GM19238 (cell line): Measurements from ENCODE around the gene PRSS3.
"Not testable (repeated sequence)": the region's sequence is repeated elsewhere in the genome, so short reads cannot be mapped to it uniquely, and the experiment has no call there.

Source experiments
- DNase-seq: peaks from one replicate; pipeline ENCODE4 v3.0.0; 2011; ENCODE audit warnings: low spot score; ENCODE audit not compliant: insufficient read length

Gene PRSS3

DNA sequence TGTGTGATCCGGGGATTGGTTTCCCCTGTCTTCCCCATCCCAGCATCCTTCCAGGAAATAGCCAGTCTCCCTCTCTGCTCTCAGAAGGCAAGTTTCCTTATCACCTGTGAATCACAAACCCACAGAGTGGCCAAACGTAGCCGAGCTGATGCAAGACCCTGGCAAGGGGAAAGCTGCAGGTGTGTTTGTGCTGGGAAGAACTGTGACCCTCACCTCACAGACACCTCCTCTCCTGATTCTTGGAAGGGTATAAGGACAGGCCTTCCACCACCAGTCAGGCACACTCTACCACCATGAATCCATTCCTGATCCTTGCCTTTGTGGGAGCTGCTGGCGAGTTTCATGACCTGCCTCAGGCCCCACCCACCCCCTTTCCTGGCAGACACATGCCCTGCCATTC, at the start of gene PRSS3:
TSS of gene PRSS3 (plus strand) at position 281 of the 400 bp plus-strand sequence. CDS start at position 294, 13 bp downstream.
- DNase-seq = no peak

DNA sequence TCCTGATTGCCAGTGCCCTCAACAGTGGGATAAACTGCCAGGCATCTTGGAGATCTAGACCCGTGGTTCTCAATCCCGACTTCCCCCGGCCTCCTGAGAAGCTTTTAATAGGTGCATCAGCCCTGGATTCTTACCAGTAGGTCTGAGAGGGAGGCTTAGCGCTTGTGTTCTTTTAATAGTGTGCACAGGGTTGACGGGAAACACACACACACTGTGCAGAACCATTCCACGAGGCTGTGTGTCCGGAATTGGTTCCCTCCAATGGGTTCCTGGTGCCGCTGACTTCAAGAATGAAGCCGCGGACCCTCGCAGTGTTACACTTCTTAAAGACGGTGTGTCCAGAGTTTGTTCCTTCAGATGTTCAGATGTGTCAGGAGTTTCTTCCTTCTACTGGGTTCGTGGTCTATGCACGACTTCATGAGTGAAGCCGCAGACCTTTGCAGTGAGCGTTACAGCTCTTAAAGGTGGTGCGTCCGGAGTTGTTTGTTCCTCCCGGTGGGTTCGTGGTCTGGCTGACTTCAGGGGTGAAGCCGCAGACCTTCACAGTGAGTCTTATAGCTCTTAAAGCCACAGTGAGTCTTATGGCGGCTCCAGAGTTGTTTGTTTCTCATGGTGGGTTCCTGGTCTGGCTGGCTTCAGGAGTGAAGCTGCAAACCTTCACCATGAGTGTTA, 46.6 kb upstream of the PRSS3 start:
- no peak for DNase-seq

DNA sequence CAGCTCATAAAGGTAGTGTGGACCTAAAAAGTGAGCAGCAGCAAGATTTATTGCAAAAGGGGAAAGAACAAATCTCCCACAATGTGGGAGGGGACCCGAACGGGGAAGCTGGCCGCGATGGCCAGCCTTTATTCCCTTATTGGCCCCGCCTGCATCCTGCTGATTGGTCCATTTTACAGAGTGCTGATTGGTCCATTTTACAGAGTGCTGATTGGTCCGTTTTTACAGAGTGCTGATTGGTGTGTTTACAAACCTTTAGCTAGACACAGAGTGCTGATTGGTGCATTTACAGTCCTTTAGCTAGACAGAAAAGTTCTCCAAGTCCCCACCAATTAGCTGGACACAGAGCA, 46.1 kb upstream of the PRSS3 start:
- DNase-seq = not testable (repeated sequence)

- DNase-seq = no peak
Observed at GRCh38 chr9:33750307-33750838, 45.0 kb upstream of the PRSS3 start.

DNA sequence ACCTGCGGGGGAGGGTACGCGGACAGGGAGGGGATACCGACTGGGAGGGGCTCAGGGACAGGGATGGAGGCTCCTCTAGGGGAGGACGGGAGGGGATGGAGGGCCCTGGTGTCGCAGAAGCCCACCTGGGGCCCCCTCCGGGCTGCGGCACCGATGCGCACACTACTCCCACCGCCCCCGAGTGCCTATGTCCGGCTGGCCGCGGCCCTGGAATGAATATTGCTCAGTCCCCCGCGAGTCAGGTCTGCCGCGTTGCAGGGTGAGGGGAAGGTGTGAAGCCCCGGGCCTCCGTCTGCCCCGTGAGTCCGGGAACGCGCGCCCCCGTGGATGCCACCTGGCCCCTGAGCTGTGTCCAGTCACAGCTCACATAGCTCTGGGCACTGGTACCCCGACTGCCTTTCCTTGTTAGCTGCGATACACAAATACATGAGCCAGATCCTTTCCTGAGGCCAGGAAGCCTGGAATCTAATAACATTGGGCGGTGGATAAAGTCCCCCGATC, 44.5 kb upstream of the PRSS3 start:
- DNase-seq = no peak

GRCh38 chr9:33751536-33752129, 43.7 kb upstream of the PRSS3 start:
- DNase-seq = no peak

GRCh38 chr9:33752130-33752637, 43.2 kb upstream of the PRSS3 start:
- DNase-seq = no peak

- not testable (repeated sequence) for DNase-seq
Observed at GRCh38 chr9:33752789-33753188, 42.6 kb upstream of the PRSS3 start.

- not testable (repeated sequence) for DNase-seq
Observed at GRCh38 chr9:33759648-33760047, 35.7 kb upstream of the PRSS3 start.

- DNase-seq = no peak
Observed at GRCh38 chr9:33762343-33762742, 33.0 kb upstream of the PRSS3 start.

DNA sequence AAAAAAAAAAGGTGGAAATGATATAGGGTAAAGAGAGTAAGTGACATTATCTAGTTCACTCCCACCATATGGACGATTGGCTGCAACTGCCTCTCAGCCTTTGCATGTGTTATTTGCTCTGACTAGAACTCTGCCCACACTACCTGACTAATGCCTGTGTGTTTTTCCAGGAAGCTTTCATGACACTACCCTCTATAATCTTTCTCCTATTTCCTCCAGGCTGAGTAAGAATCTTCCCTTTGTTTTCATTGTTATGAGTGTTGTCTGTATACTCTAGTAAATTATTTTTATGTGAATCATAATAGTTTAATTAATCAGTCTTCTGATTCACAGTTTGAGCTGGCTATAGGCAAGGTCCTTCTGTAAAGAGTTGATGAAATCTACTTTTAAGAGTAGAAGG, 31.7 kb upstream of the PRSS3 start:
- not testable (repeated sequence) for DNase-seq

DNA sequence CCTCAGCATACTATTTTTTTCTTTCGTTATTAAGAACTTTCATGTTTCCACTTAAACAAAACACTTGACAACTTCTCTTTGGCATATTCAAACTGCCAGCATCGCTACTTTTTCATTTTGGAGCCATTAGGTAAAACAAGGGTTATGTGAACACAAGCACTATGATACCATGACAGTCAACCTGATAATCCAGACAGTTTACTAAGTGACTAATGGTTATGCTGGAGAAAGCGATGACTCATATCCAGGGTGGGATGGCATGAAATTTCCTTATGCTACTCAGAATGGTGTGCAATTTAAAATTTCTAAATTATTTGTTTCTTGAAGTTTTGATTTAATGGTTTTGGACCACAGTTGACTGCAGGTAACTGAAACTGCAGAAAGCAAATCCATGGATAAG, 29.9 kb upstream of the PRSS3 start:
- DNase-seq = no peak

DNA sequence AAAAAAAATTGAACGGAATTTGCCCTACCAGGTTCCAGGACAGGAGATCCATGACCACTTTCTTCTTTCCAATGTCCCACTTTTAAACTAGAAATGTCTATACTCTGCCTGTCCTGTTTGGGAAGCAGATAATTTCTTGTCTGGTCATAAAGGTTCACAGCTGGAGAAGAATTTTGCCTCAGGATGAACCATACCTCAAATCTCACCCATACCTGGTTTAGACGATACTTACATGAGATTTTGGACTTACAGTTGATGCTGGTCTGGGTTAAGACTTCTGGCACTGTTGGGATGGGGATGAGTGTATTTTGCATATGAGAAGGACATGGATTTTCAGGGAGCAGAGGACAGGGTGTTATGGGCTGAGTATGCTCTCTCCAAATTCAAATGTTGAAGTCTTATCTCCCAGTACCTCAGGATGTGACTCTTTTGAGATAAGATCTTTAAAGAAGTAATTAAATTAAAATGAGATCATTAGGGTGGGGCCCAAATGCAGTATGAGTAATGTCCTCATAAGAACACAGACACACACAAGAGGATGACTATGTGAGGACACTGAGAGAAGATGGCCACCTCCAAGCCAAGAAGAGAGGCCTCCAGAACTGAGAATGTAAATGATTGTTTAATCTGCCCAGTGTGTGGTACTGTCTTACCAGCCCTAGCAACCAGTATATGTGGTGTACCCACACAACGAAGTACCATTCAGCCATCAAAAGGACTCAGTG, 25.0 kb upstream of the PRSS3 start:
- DNase-seq = not testable (repeated sequence)

DNA sequence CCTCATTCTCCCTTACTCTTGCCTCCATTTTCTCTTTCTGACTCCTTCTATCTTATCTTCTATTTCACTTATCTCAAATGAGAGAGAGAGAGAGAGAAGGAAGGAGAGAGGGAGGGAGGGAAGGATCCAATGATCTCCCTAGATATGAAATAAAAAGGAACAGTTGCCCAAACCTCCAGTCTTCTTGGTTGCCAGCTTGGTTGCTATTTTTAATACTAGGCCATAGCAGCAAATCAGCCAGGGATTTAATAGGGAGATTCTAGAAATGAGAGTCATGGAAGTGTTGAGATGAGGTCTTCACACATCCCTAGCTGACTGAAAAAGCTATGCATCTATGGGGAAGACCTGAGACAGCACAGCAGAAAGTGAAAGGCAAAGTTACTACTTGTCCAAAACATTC, 22.2 kb upstream of the PRSS3 start:
- not testable (repeated sequence) for DNase-seq

DNA sequence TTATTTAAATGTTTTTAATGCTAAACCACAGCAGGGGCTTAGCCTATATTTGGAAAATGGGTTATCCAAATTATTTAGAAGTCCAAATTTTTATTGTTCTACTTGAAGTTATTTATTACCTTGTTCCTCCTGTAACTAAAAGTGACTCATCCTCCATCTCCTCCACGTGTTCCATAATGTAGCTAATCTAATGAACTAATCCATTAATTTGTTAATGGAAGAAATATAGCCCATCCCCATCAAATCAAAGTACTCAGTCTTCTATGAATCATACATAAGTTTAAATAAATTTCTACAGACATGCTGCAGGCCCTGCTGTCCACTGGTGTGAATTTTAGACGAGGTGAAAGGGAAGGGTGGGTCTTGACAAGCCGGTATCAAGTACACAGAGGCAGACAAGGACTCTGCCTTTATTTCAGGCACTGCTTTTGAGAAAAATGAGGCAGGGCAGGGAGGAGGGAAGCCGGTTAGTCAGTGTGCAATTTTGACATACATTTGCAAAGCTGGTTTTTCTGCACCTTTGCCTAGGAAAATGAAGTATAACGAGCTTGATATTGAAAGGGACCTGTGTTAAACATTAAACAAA, 21.2 kb upstream of the PRSS3 start:
- not testable (repeated sequence) for DNase-seq

DNA sequence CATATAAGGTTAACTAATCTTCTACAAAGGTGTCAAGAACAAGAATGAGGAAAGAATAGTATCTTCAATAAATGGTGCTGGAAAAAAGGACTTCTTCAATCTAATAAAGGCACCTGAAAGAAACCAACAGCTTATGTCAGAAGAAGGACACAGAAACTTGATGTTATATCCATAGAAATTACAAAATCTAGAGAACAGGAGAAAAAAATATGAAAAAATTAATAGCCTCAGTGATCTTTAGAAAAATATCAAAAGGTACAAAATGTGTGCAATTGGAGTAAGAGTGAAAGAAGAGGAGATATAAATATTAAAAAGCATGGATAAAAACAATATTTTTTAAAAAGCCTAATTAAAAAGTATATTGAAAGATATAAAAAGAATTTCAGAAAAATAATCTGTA, 18.8 kb upstream of the PRSS3 start:
- DNase-seq = no peak

DNA sequence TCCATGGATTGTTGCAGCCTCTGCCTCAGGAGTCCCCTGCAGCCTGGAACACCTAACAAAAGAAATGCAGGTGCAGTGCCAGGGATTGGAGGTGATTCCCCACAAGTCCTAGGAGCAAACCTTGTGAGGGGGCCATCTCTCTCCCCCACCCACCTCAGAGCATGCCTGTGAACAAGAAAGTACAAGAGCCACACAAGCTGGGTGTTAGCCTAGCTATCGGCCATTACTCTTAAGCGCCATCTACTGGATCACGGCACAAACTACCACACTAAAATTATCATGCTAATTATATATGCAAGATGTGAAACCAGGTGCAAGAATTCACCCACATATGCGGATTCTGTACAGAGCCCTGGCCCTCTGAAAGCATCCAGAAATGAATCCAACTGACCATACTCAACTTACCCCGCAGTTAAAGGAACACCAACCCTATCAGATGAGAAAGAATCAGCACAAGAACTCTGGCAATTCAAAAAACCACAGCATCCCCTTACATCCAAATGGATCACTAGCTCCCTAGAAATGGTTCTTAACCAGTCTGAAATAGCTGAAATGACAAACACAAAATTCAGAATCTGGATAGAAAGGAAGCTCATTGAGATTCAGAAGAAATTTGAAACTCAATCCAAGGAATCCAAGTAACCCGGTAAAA, 16.5 kb upstream of the PRSS3 start:
- DNase-seq = peak; percentile 30

- DNase-seq = no peak
Observed at GRCh38 chr9:33780276-33780675, 15.1 kb upstream of the PRSS3 start.

DNA sequence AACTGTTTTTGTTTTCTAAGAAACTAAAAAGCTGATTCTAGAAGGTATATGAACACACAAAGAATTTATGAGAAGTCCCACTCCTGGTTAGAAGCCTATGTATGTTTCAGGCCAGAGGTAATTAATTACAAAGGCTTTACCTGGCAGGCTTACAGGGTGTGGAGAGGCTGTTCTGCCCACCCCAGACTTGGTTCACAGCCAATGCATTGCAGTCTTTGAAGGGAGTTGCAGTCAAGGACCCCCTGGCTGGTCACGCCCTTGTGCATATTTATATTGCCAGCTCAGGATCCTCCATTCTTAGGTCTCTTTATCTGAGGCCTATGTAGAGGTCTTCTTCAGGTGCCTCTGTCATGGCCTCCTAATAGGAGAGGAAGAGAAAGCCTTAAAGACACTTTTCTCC, 13.6 kb upstream of the PRSS3 start:
- no peak for DNase-seq

DNA sequence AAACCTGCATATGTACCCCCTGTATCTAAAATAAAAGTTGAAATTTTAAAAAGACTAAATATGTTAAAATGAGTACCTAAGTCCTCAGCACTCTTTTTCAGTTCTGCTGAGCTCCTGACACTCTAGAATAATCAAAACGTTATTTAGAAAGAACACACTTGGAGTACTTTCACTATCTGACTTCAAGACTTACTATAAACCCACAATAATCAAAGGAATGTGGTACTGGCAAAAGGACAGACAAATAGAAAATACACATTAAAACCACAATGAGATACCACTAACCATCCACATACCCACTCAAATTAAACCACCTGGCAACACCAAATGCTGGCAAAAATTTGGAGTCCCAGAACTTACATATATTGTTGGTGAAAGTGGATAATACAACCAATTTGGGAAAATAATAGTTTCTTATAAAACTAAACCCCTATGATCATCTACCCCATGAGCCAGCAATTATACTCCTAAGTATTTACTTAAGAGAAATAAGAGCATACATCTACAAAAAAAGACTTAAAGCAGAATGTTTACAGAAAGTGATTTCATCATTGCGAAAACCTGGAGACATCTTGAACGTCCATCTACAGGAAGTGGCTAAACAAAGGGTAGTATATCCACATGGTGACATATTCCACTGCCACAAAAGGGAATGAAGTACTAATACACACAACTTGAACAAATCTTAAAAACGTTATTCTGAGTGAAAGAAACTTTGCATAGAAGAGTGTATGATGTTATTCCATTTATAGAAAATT, 12.8 kb upstream of the PRSS3 start:
- no peak for DNase-seq
